HEK293 (cell line): ENCODE data around the gene RABEP2.

ENCODE experiments used
- CTCF ChIA-PET: fragments of 350-600 bp; formaldehyde crosslinking; extraction: SDS; loops from one replicate; lab custom pipeline; 2021; ENCODE audit warnings: antibody characterized with exemption; lab: Yijun Ruan, JAX
- POLR2A ChIA-PET: fragments of 300-600 bp; formaldehyde crosslinking; extraction: SDS; loops from one replicate; lab custom pipeline; 2020; ENCODE audit warnings: antibody characterized with exemption, inconsistent platforms; lab: Yijun Ruan, JAX
- H3K27ac ChIP-seq: fragments of 200-500 bp; sonication (Bioruptor generic); 2 replicates; pipeline ENCODE4 v1.5.1; 2014; ENCODE audit warnings: low read depth, low read length, control low read depth, inconsistent platforms; ENCODE audit errors: extremely low read depth
- H3K36me3 ChIP-seq, 2 experiments: fragments of 200-500 bp in 1 of 2; sonication (Bioruptor generic) in 1 of 2; 1 replicate in 1 of 2; 2 replicates in 1 of 2; pipeline ENCODE4 v1.5.1; 2014 to 2017; ENCODE audit warnings: inconsistent platforms in 2 of 2, low read length in 2 of 2; ENCODE audit not compliant: control insufficient read depth in 2 of 2, insufficient read depth in 1 of 2
- H3K4me1 ChIP-seq: fragments of 200-500 bp; sonication (Bioruptor generic); 2 replicates; pipeline ENCODE4 v1.5.1; 2014; ENCODE audit warnings: mild to moderate bottlenecking, low read length, inconsistent platforms; ENCODE audit not compliant: control insufficient read depth, insufficient read depth
- H3K4me3 ChIP-seq: 2 replicates; pipeline ENCODE4 v1.5.1; 2011; ENCODE audit warnings: low read depth, mild to moderate bottlenecking, control low read depth, low read length, moderate library complexity
- H3K9me3 ChIP-seq: fragments of 200-500 bp; sonication (Bioruptor generic); 2 replicates; pipeline ENCODE4 v1.5.1; 2014; ENCODE audit warnings: low read depth, low read length, inconsistent platforms; ENCODE audit not compliant: control insufficient read depth, insufficient read depth
- ATF2 ChIP-seq: fragments of 450-650 bp; formaldehyde crosslinking; IDR thresholded peaks from 2 replicates; pipeline ENCODE4 v1.5.1; 2016; ENCODE audit warnings: missing biosample characterization, missing genetic modification characterization, low read depth
- EGR2 ChIP-seq: fragments of 450-650 bp; formaldehyde crosslinking; IDR thresholded peaks from 2 replicates; pipeline ENCODE4 v1.5.1; 2016; ENCODE audit warnings: low read depth, missing biosample characterization, missing genetic modification characterization
- HOXD13 ChIP-seq: sonication (generic); formaldehyde crosslinking; IDR thresholded peaks from 2 replicates; pipeline ENCODE4 v1.8.0; 2022; ENCODE audit warnings: missing genetic modification reagents, borderline replicate concordance
- KLF7 ChIP-seq: fragments of 450-650 bp; formaldehyde crosslinking; IDR thresholded peaks from 2 replicates; pipeline ENCODE4 v1.5.1; 2016; ENCODE audit warnings: missing biosample characterization, missing genetic modification characterization, borderline replicate concordance
- SP2 ChIP-seq: fragments of 450-650 bp; formaldehyde crosslinking; IDR thresholded peaks from 2 replicates; pipeline ENCODE4 v1.5.1; 2016; ENCODE audit warnings: missing biosample characterization, missing genetic modification characterization
- ZBTB26 ChIP-seq: fragments of 450-650 bp; formaldehyde crosslinking; optimal IDR thresholded peaks from 2 replicates; pipeline ENCODE3; 2016; ENCODE audit warnings: missing biosample characterization, mild to moderate bottlenecking, missing genetic modification characterization
- ZNF148 ChIP-seq: fragments of 450-650 bp; formaldehyde crosslinking; IDR thresholded peaks from 2 replicates; pipeline ENCODE4 v1.5.0; 2017; ENCODE audit warnings: missing biosample characterization, missing genetic modification characterization, borderline replicate concordance
- ZNF174 ChIP-seq: fragments of 450-650 bp; formaldehyde crosslinking; IDR thresholded peaks from 2 replicates; pipeline ENCODE4 v1.5.0; 2017; ENCODE audit warnings: missing biosample characterization, mild to moderate bottlenecking, missing genetic modification characterization
- ZNF211 ChIP-seq: fragments of 450-650 bp; formaldehyde crosslinking; IDR thresholded peaks from 2 replicates; pipeline ENCODE4 v1.5.1; 2016; ENCODE audit warnings: low read depth, missing biosample characterization, missing genetic modification characterization
- ZNF362 ChIP-seq: fragments of 450-650 bp; formaldehyde crosslinking; IDR thresholded peaks from 2 replicates; pipeline ENCODE4 v1.5.1; 2016; ENCODE audit warnings: missing biosample characterization, missing genetic modification characterization
- ZNF544 ChIP-seq: fragments of 450-650 bp; formaldehyde crosslinking; IDR thresholded peaks from 2 replicates; pipeline ENCODE4 v1.5.0; 2017; ENCODE audit warnings: missing biosample characterization, missing genetic modification characterization
- ZNF548 ChIP-seq: fragments of 450-650 bp; formaldehyde crosslinking; IDR thresholded peaks from 2 replicates; pipeline ENCODE4 v1.5.1; 2016; ENCODE audit warnings: missing biosample characterization, missing genetic modification characterization
- ZNF639 ChIP-seq: fragments of 450-650 bp; formaldehyde crosslinking; IDR thresholded peaks from 2 replicates; pipeline ENCODE4 v1.5.1; 2016; ENCODE audit warnings: missing biosample characterization, missing genetic modification characterization
- ZNF747 ChIP-seq: fragments of 450-650 bp; formaldehyde crosslinking; IDR thresholded peaks from 2 replicates; pipeline ENCODE4 v1.5.1; 2016; ENCODE audit warnings: missing biosample characterization, missing genetic modification characterization
- ZNF776 ChIP-seq: fragments of 450-650 bp; formaldehyde crosslinking; IDR thresholded peaks from 2 replicates; pipeline ENCODE4 v1.5.0; 2017; ENCODE audit warnings: missing biosample characterization, missing genetic modification characterization, borderline replicate concordance
- ZNF792 ChIP-seq: fragments of 450-650 bp; formaldehyde crosslinking; IDR thresholded peaks from 2 replicates; pipeline ENCODE4 v1.5.1; 2016; ENCODE audit warnings: missing biosample characterization, missing genetic modification characterization
- ZSCAN30 ChIP-seq: fragments of 450-650 bp; IDR thresholded peaks from 2 replicates; pipeline ENCODE4 v1.5.1; 2018; ENCODE audit warnings: missing biosample characterization, mild to moderate bottlenecking, missing genetic modification characterization, moderate library complexity
- ZSCAN4 ChIP-seq: fragments of 450-650 bp; formaldehyde crosslinking; IDR thresholded peaks from 2 replicates; pipeline ENCODE4 v1.5.1; 2017; ENCODE audit warnings: missing biosample characterization, missing genetic modification characterization

RABEP2 gene

GRCh38 chr16:28866454-28866804 is 58.6 kb downstream of the RABEP2 start:
- H3K36me3 ChIP-seq, result peaks cover 17 to 54% of the 10 kb centered on the region in 2 experiments; a peak in 2 of 3 replicates
- H3K9me3 ChIP-seq, result no peaks in the 10 kb centered on the region
- no peak overlapping the region for H3K4me3 ChIP-seq
- TF ChIP-seq ZNF174 (tag by site-specific recombination) (no peak), ZNF544 (no peak), ZNF211 (no peak), ZNF639 (no peak), ZNF792 (tag by site-specific recombination) (no peak), ATF2 (no peak), ZNF776 (tag by site-specific recombination) (no peak)
- TF ChIP-seq, all 188 proteins: peak for 0
- CTCF ChIA-PET, result no interaction called here
- Histone ChIP-seq H3K4me1 (no peaks in the 10 kb centered on the region; the same call in 1 of the 2 replicates), H3K27ac (no peak overlapping the region)
- POLR2A ChIA-PET, result interaction anchor here (5.9 kb wide), 1 partner anchor 20 kb away, joined by 72 read pairs; the partner anchor contains the start of gene TUFM

- no peaks in the 10 kb centered on the region; the same call in 1 of the 2 replicates for H3K4me1 ChIP-seq
- POLR2A ChIA-PET, result interaction anchor here (3.7 to 5.9 kb wide), 2 partner anchors 10 to 20 kb away, joined by 13 to 72 read pairs; partner anchors contain the start of gene TUFM
- no peak overlapping the region for H3K27ac ChIP-seq
- H3K36me3 ChIP-seq, result peaks cover 17 to 49% of the 10 kb centered on the region in 2 experiments; a peak in 2 of 3 replicates
- H3K4me3 ChIP-seq, result no peak overlapping the region
- TF ChIP-seq EGR2 (peak; percentile 26; the same call in 1 of the 2 replicates), ZNF548 (tag by site-specific recombination) (no peak)
- CTCF ChIA-PET, result interaction anchor here (2.2 to 3.1 kb wide), 2 partner anchors 8 to 79 kb away, joined by 11 to 14 read pairs; no protein-coding TSS in a partner anchor
- H3K9me3 ChIP-seq, result no peaks in the 10 kb centered on the region
Observed at GRCh38 chr16:28865722-28866453, 59.1 kb downstream of the RABEP2 start.

GRCh38 chr16:28865001-28865688 is 59.9 kb downstream of the RABEP2 start:
- Histone ChIP-seq H3K4me1 (no peaks in the 10 kb centered on the region; the same call in 1 of the 2 replicates), H3K9me3 (no peaks in the 10 kb centered on the region), H3K27ac (no peak overlapping the region), H3K4me3 (peak overlapping the region; percentile 99), H3K36me3 (peaks cover 11 to 42% of the 10 kb centered on the region in 2 experiments; a peak in 2 of 3 replicates)
- POLR2A ChIA-PET, result interaction anchor here (1.8 to 5.9 kb wide), 4 partner anchors 8 to 19 kb away, joined by 8 to 72 read pairs (median 12); partner anchors contain the start of gene TUFM
- CTCF ChIA-PET, result interaction anchor here (1.0 to 3.1 kb wide), 3 partner anchors 9 to 80 kb away, joined by 3 to 14 read pairs (median 11); no protein-coding TSS in a partner anchor
- TF ChIP-seq ZNF747 (no peak), ZNF148 (tag by site-specific recombination) (no peak), ZSCAN4 (no peak), ZSCAN30 (tag by site-specific recombination) (no peak), ZNF362 (tag by site-specific recombination) (no peak), KLF7 (tag by site-specific recombination) (no peak), ZBTB26 (tag by site-specific recombination) (no peak), HOXD13 (CRISPR knock-in tag) (no peak), SP2 (no peak)
